ENCODE measurements around the gene VPREB3. TPM values are rescaled to one million over a fixed set of nuclear protein-coding genes. Genes with fewer than 3 reads are reported as not detected.

The VPREB3 gene
- total RNA-seq, 1 donor from 2014 or later, result not detected

DNA sequence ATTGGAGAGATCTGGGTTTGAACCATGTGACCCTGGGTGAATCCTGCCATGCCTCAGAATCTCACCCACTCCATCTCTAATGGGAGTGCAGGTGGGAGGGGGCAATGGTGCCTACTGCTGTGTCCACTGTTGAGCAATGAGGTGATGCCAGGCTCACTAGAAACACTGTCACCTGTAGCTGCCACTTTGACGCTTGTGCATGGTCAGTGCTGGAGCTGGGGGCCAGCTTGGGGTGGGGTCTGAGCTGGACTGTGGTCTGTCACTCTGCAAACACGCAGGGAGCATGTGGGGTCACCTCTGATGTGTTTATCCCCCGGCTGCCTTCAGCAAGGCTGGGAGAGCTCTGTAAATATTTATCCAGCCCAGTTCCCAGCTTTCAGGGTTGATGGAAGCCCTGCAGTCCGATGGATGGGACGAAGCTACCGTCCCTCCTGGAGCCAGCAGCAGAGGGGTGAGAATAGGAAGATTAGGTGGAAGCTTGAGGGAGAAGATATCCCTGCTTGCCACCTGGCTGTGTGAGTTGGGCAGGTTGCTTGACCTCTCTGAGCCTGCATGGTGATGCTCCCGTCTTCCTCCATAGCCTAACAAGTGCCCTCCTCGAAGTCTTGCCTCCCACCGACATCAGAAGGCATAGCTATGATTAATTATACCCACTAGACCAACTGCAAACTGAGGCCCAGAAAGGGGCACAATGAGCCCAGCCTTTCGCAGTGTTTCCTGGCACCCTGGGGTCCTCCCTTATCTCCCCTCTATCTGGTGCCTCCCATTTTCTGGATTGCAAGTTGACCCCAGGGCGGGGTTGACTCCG is 20.1 kb upstream of the VPREB3 start:
- Histone ChIP-seq H3K9ac (no peak overlapping the region), H3K4me3 (no peak overlapping the region), H4K20me1 (ENCODE audit: low read depth) (no peaks in the 10 kb centered on the region), H2AFZ (replicated peaks) (no peak overlapping the region), H3F3A (ENCODE audit: low read depth) (peaks cover 42% of the 10 kb centered on the region), H3K9me3 (ENCODE audit: low read depth) (no peaks in the 10 kb centered on the region), H3K27me3 (peaks cover 37% of the 10 kb centered on the region), H3K4me1 (peaks cover 17% of the 10 kb centered on the region), H3K4me2 (peak overlapping the region; percentile 18), H3K79me2 (ENCODE audit: low read depth) (no peaks in the 10 kb centered on the region), H3K27ac (no peak overlapping the region), H3K36me3 (no peaks in the 10 kb centered on the region)
- Mint-ChIP-seq H3K4me3 (peak overlapping the region; percentile 30), H3K4me1 (peaks cover 33% of the 10 kb centered on the region), H3K27ac (no peak overlapping the region), H3K36me3 (no peaks in the 10 kb centered on the region), H3K27me3 (ENCODE audit: insufficient read depth, low read depth) (peaks cover 15% of the 10 kb centered on the region), H3K9me3 (no peaks in the 10 kb centered on the region)
- no peak for DNase-seq (ENCODE audit: low spot score)
- TF ChIP-seq EZH2phosphoT487 (IDR thresholded peaks at IDR 0.05) (no peak), EZH2 (IDR thresholded peaks at IDR 0.05) (no peak)
- TF ChIP-seq, protein P1, sequence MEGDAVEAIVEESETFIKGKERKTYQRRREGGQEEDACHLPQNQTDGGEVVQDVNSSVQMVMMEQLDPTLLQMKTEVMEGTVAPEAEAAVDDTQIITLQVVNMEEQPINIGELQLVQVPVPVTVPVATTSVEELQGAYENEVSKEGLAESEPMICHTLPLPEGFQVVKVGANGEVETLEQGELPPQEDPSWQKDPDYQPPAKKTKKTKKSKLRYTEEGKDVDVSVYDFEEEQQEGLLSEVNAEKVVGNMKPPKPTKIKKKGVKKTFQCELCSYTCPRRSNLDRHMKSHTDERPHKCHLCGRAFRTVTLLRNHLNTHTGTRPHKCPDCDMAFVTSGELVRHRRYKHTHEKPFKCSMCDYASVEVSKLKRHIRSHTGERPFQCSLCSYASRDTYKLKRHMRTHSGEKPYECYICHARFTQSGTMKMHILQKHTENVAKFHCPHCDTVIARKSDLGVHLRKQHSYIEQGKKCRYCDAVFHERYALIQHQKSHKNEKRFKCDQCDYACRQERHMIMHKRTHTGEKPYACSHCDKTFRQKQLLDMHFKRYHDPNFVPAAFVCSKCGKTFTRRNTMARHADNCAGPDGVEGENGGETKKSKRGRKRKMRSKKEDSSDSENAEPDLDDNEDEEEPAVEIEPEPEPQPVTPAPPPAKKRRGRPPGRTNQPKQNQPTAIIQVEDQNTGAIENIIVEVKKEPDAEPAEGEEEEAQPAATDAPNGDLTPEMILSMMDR (IDR thresholded peaks at IDR 0.05), result no peak

DNA sequence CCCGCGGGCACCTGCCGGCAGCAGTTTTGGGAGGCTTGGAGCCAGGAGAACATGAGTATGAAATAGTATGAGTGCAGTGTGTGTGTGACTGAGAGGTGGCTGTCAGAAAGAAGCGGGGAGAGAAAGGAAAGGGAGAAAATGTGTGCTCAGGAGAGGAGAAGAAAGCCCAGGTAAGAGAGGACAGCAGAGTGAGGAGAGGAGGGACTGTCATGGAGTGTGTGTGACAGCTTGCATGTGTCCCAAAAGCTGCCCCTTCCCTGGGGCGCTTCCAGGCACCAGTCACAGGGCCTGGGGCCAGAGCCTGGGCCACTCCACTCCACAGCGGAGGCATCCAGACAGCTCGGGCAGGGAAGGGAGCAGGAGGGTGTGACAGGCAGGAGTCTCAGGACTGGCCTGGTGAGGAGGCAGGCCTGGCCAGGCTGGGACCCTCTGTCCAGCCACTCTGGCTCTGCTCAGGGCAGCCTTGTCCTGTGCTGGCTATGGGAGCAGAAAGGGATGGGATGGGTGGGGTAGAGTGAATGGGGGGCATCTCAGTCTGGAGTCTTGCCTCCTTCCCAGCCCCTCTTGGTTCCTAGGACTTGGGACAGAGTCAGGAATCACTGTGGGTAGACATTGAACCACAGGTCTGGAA is 19.4 kb upstream of the VPREB3 start:
- Histone ChIP-seq H3K4me3 (peak overlapping the region; percentile 69), H2AFZ (replicated peaks) (no peak overlapping the region), H3K9me3 (ENCODE audit: low read depth) (no peaks in the 10 kb centered on the region), H3K27me3 (peaks cover 44% of the 10 kb centered on the region), H3K36me3 (no peaks in the 10 kb centered on the region), H3K27ac (no peak overlapping the region), H4K20me1 (ENCODE audit: low read depth) (no peaks in the 10 kb centered on the region), H3K4me2 (peak overlapping the region; percentile 96), H3K79me2 (ENCODE audit: low read depth) (no peaks in the 10 kb centered on the region), H3K4me1 (peaks cover 17% of the 10 kb centered on the region), H3F3A (ENCODE audit: low read depth) (peaks cover 48% of the 10 kb centered on the region), H3K9ac (no peak overlapping the region)
- no peaks in the 10 kb centered on the region for H3K36me3 Mint-ChIP-seq
- peaks cover 18% of the 10 kb centered on the region for H3K27me3 Mint-ChIP-seq (ENCODE audit: insufficient read depth, low read depth)
- TF ChIP-seq, protein P1 (IDR thresholded peaks at IDR 0.05), result no peak
- TF ChIP-seq EZH2 (IDR thresholded peaks at IDR 0.05) (no peak), EZH2phosphoT487 (IDR thresholded peaks at IDR 0.05) (no peak)
- H3K4me1 Mint-ChIP-seq, result peaks cover 36% of the 10 kb centered on the region
- H3K4me3 Mint-ChIP-seq, result peak overlapping the region; percentile 76
- no peak for DNase-seq (ENCODE audit: low spot score)
- H3K27ac Mint-ChIP-seq, result peak overlapping the region; percentile 5
- no peaks in the 10 kb centered on the region for H3K9me3 Mint-ChIP-seq

DNA sequence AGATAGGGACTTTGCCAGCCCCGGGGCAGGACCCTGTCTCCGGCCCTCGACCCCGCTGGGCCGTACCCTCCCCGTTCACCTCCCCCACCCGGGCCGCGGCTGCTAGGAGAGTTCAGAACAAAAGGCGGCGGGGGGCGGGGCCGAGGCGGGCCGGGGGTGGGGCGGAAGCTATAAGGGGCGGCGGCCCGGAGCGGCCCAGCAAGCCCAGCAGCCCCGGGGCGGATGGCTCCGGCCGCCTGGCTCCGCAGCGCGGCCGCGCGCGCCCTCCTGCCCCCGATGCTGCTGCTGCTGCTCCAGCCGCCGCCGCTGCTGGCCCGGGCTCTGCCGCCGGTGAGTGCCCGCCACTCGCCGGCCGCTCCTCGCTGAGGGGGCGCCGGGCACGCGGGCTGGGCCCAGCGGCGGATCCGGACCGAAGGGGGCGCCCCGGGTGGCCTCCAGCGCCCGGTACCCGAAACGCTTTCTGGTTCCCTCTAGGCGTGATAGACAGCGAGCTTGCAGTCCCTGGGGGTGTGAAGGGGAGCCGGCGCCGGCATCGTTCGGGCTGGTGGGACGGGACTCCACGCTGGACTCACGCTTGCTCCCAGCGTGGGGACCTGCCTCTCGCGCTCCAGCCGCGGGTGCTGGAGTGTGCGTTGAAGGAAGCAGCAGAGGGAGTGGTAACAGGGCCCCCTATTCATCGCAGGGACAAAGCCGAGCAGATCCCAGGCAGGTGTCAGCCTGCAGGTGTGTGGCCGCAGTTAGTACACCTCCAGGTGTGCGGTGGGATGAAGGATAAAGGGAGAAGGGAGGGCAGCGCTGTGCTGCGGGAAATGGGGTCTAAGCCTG is 18.6 kb upstream of the VPREB3 start, which contains the start of gene MMP11:
Gene MMP11, plus strand, starts transcription at position 201 of the 825 bp plus-strand sequence. Its CDS starts 22 bp downstream, at position 223.
- Histone ChIP-seq H3K9me3 (ENCODE audit: low read depth) (no peaks in the 10 kb centered on the region), H3K27ac (no peak within 1 kb of the TSS), H3K4me2 (peak within 1 kb of the TSS; percentile 96), H3K27me3 (peaks cover 46% of the 10 kb centered on the region), H2AFZ (replicated peaks) (peak within 1 kb of the TSS; percentile 88), H3K9ac (no peak within 1 kb of the TSS), H4K20me1 (ENCODE audit: low read depth) (no peaks in the 10 kb centered on the region), H3K4me3 (peak within 1 kb of the TSS; percentile 69), H3F3A (ENCODE audit: low read depth) (peaks cover 51% of the 10 kb centered on the region), H3K4me1 (peaks cover 17% of the 10 kb centered on the region), H3K79me2 (ENCODE audit: low read depth) (no peaks in the 10 kb centered on the region), H3K36me3 (no peaks in the 10 kb centered on the region)
- Mint-ChIP-seq H3K27ac (peak within 1 kb of the TSS; percentile 83), H3K9me3 (no peaks in the 10 kb centered on the region), H3K36me3 (no peaks in the 10 kb centered on the region), H3K27me3 (ENCODE audit: insufficient read depth, low read depth) (peaks cover 18% of the 10 kb centered on the region), H3K4me3 (peak within 1 kb of the TSS; percentile 83), H3K4me1 (peaks cover 36% of the 10 kb centered on the region)
- TF ChIP-seq EZH2phosphoT487 (IDR thresholded peaks at IDR 0.05) (no peak), EZH2 (IDR thresholded peaks at IDR 0.05) (peak; percentile 37)
- DNase-seq (ENCODE audit: low spot score), result peak; percentile 88
